Measurements from ENCODE around the gene MGAT4B.
A peak's percentile ranks its signal among the peaks of the same experiment; 100 is the strongest.
"Not testable (repeated sequence)": the region's sequence is repeated elsewhere in the genome, so short reads cannot be mapped to it uniquely, and the experiment has no call there.

MGAT4B gene

DNA sequence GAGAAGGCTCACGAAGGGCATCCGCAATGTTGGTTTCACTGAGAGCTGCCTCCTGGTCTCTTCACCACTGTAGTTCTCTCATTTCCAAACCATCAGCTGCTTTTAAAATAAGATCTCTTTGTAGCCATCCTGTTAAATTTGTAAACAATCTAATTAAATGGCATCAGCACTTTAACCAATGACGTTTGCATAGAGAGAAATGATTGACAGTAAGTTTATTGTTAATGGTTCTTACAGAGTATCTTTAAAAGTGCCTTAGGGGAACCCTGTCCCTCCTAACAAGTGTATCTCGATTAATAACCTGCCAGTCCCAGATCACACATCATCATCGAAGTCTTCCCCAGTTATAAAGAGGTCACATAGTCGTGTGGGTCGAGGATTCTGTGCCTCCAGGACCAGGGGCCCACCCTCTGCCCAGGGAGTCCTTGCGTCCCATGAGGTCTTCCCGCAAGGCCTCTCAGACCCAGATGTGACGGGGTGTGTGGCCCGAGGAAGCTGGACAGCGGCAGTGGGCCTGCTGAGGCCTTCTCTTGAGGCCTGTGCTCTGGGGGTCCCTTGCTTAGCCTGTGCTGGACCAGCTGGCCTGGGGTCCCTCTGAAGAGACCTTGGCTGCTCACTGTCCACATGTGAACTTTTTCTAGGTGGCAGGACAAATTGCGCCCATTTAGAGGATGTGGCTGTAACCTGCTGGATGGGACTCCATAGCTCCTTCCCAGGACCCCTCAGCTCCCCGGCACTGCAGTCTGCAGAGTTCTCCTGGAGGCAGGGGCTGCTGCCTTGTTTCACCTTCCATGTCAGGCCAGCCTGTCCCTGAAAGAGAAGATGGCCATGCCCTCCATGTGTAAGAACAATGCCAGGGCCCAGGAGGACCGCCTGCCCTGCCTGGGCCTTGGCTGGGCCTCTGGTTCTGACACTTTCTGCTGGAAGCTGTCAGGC lies 30.7 kb upstream of the MGAT4B start:
- TF ChIP-seq PPARA (CRISPR knock-in tag; IDR thresholded peaks at IDR 0.05; ENCODE audit: borderline replicate concordance) = no peak
- peak; percentile 15; the same call in 1 of the 2 replicates for TF ChIP-seq RARB (CRISPR knock-in tag; IDR thresholded peaks at IDR 0.05)
- no peak for TF ChIP-seq ZNF565 (CRISPR knock-in tag; conservative IDR thresholded peaks at IDR 0.05; ENCODE audit: low read depth)
- TF ChIP-seq CREB5 (CRISPR knock-in tag; IDR thresholded peaks at IDR 0.05; ENCODE audit: low read depth) = no peak
- no peak for TF ChIP-seq ZNF8 (CRISPR knock-in tag; IDR thresholded peaks at IDR 0.05)
- TF ChIP-seq TCF4 (CRISPR knock-in tag; IDR thresholded peaks at IDR 0.05; ENCODE audit: borderline replicate concordance) = no peak
- no peak for TF ChIP-seq ZNF70 (CRISPR knock-in tag; IDR thresholded peaks at IDR 0.05)
- TF ChIP-seq, protein P1, sequence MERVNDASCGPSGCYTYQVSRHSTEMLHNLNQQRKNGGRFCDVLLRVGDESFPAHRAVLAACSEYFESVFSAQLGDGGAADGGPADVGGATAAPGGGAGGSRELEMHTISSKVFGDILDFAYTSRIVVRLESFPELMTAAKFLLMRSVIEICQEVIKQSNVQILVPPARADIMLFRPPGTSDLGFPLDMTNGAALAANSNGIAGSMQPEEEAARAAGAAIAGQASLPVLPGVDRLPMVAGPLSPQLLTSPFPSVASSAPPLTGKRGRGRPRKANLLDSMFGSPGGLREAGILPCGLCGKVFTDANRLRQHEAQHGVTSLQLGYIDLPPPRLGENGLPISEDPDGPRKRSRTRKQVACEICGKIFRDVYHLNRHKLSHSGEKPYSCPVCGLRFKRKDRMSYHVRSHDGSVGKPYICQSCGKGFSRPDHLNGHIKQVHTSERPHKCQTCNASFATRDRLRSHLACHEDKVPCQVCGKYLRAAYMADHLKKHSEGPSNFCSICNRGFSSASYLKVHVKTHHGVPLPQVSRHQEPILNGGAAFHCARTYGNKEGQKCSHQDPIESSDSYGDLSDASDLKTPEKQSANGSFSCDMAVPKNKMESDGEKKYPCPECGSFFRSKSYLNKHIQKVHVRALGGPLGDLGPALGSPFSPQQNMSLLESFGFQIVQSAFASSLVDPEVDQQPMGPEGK (CRISPR knock-in tag; IDR thresholded peaks at IDR 0.05; ENCODE audit: borderline replicate concordance) = no peak
- no peak for ATAC-seq

DNA sequence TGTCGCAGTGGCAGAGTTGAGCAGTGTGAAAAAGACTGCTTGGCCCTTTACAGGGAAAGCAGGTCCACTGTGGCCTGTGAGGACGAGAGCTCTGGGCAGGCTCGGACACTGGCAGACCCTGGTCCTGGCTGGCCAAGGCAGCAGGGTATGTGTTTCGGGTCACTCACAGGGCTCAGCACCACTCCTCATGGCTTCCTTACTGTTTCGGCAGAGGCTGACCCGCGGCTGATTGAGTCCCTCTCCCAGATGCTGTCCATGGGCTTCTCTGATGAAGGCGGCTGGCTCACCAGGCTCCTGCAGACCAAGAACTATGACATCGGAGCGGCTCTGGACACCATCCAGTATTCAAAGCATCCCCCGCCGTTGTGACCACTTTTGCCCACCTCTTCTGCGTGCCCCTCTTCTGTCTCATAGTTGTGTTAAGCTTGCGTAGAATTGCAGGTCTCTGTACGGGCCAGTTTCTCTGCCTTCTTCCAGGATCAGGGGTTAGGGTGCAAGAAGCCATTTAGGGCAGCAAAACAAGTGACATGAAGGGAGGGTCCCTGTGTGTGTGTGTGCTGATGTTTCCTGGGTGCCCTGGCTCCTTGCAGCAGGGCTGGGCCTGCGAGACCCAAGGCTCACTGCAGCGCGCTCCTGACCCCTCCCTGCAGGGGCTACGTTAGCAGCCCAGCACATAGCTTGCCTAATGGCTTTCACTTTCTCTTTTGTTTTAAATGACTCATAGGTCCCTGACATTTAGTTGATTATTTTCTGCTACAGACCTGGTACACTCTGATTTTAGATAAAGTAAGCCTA lies 29.8 kb upstream of the MGAT4B start:
- TF ChIP-seq ZFP3 (CRISPR knock-in tag; IDR thresholded peaks at IDR 0.05) (no peak), GLIS3 (CRISPR knock-in tag; IDR thresholded peaks at IDR 0.05) (no peak)
- TF ChIP-seq, protein P2, sequence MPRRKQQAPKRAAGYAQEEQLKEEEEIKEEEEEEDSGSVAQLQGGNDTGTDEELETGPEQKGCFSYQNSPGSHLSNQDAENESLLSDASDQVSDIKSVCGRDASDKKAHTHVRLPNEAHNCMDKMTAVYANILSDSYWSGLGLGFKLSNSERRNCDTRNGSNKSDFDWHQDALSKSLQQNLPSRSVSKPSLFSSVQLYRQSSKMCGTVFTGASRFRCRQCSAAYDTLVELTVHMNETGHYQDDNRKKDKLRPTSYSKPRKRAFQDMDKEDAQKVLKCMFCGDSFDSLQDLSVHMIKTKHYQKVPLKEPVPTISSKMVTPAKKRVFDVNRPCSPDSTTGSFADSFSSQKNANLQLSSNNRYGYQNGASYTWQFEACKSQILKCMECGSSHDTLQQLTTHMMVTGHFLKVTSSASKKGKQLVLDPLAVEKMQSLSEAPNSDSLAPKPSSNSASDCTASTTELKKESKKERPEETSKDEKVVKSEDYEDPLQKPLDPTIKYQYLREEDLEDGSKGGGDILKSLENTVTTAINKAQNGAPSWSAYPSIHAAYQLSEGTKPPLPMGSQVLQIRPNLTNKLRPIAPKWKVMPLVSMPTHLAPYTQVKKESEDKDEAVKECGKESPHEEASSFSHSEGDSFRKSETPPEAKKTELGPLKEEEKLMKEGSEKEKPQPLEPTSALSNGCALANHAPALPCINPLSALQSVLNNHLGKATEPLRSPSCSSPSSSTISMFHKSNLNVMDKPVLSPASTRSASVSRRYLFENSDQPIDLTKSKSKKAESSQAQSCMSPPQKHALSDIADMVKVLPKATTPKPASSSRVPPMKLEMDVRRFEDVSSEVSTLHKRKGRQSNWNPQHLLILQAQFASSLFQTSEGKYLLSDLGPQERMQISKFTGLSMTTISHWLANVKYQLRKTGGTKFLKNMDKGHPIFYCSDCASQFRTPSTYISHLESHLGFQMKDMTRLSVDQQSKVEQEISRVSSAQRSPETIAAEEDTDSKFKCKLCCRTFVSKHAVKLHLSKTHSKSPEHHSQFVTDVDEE (CRISPR knock-in tag; IDR thresholded peaks at IDR 0.05) = no peak
- ATAC-seq = peak; percentile 4; the same call in 2 of the 3 replicates

DNA sequence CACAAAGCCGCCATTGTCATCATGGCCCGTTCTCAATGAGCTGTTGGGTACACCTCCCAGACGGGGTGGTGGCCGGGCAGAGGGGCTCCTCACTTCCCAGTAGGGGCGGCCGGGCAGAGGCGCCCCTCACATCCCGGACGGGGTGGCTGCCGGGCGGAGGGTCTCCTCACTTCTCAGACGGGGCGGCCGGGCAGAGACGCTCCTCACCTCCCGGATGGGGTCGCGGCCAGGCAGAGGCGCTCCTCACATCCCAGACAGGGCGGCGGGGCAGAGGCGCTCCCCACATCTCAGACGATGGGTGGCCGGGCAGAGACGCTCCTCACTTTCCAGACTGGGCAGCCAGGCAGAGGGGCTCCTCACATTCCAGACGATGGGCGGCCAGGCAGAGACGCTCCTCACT lies 28.2 kb upstream of the MGAT4B start:
- ATAC-seq = not testable (repeated sequence)

- ATAC-seq = no peak
- TF ChIP-seq, protein P2 (CRISPR knock-in tag; IDR thresholded peaks at IDR 0.05) = no peak
- TF ChIP-seq ARNTL (CRISPR knock-in tag; IDR thresholded peaks at IDR 0.05; ENCODE audit: borderline replicate concordance, low read depth) (no peak), ZFP3 (CRISPR knock-in tag; IDR thresholded peaks at IDR 0.05) (no peak), ZNF70 (CRISPR knock-in tag; IDR thresholded peaks at IDR 0.05) (no peak), ZNF8 (CRISPR knock-in tag; IDR thresholded peaks at IDR 0.05) (no peak), TCF4 (CRISPR knock-in tag; IDR thresholded peaks at IDR 0.05; ENCODE audit: borderline replicate concordance) (no peak), ISL1 (CRISPR knock-in tag; IDR thresholded peaks at IDR 0.05) (no peak), TOX (CRISPR knock-in tag; IDR thresholded peaks at IDR 0.05; ENCODE audit: borderline replicate concordance) (no peak), SNAI2 (CRISPR knock-in tag; IDR thresholded peaks at IDR 0.05) (no peak), OSR1 (CRISPR knock-in tag; IDR thresholded peaks at IDR 0.05) (no peak)
Observed at GRCh38 chr5:179834120-179834519, 27.5 kb upstream of the MGAT4B start.

Data from SK-N-SH treated with all-trans-retinoic acid at 6 μM for 48 hours (cell line).